ENCODE data around the gene ALDOA.
"Not testable (repeated sequence)": the region's sequence is repeated elsewhere in the genome, so short reads cannot be mapped to it uniquely, and the experiment has no call there.

Gene ALDOA

GRCh38 chr16:30065102-30065942 is at the start of gene ALDOA:
ALDOA (plus strand) TSS chr16:30065760; CDS start chr16:30066898, 1,138 bp downstream.
- DNase-seq: peak; percentile 99

- DNase-seq: no peak
Observed at GRCh38 chr16:30016555-30017276, 48.8 kb upstream of the ALDOA start.

- no peak for DNase-seq
Observed at GRCh38 chr16:30017277-30017656, 48.3 kb upstream of the ALDOA start.

- not testable (repeated sequence) for DNase-seq
Observed at GRCh38 chr16:30017937-30018336, 47.6 kb upstream of the ALDOA start.

GRCh38 chr16:30018731-30019158 is 46.8 kb upstream of the ALDOA start:
- DNase-seq: no peak

GRCh38 chr16:30022887-30023286 is 42.7 kb upstream of the ALDOA start, which contains the start of gene C16orf92:
C16orf92 (plus strand) TSS chr16:30023198; CDS start chr16:30023341, 143 bp downstream.
- no peak for DNase-seq

GRCh38 chr16:30023586-30023985 is 42.0 kb upstream of the ALDOA start:
- DNase-seq: no peak

GRCh38 chr16:30024451-30024850 is 41.1 kb upstream of the ALDOA start:
- no peak for DNase-seq

- no peak for DNase-seq
Observed at GRCh38 chr16:30025156-30025555, 40.4 kb upstream of the ALDOA start.

GRCh38 chr16:30025574-30025973 is 40.0 kb upstream of the ALDOA start:
- no peak for DNase-seq

GRCh38 chr16:30026449-30026848 is 39.1 kb upstream of the ALDOA start:
- DNase-seq: no peak

GRCh38 chr16:30027588-30028437 is 37.7 kb upstream of the ALDOA start:
- no peak for DNase-seq

GRCh38 chr16:30028438-30029076 is 37.0 kb upstream of the ALDOA start:
- no peak for DNase-seq

- no peak for DNase-seq
Observed at GRCh38 chr16:30030011-30030685, 35.4 kb upstream of the ALDOA start.

- no peak for DNase-seq
Observed at GRCh38 chr16:30030841-30031413, 34.6 kb upstream of the ALDOA start, which contains the start of gene TLCD3B. TLCD3B (minus strand) TSS chr16:30031271; CDS start chr16:30030527, 744 bp downstream.

- no peak for DNase-seq
Observed at GRCh38 chr16:30031477-30031918, 34.1 kb upstream of the ALDOA start.

GRCh38 chr16:30032083-30032819 is 33.3 kb upstream of the ALDOA start:
- DNase-seq: peak; percentile 47

GRCh38 chr16:30033270-30033669 is 32.3 kb upstream of the ALDOA start:
- DNase-seq: no peak

- DNase-seq: no peak
Observed at GRCh38 chr16:30040221-30040620, 25.3 kb upstream of the ALDOA start.

GRCh38 chr16:30040690-30041089 is 24.9 kb upstream of the ALDOA start:
- not testable (repeated sequence) for DNase-seq

GRCh38 chr16:30041841-30042240 is 23.7 kb upstream of the ALDOA start:
- peak; percentile 40 for DNase-seq
